MM.1S (cell line): ENCODE results near the gene ASPHD2.

Source experiments
- EZH2 ChIP-seq: fragments of 300-600 bp; sonication (generic); optimal IDR thresholded peaks from 2 replicates; pipeline ENCODE3; 2017; ENCODE audit warnings: low read depth, mild to moderate bottlenecking, antibody characterized with exemption, low read length, mixed read lengths
- EZH2phosphoT487 ChIP-seq: fragments of 300-600 bp; sonication (generic); IDR thresholded peaks from 2 replicates; pipeline ENCODE4 v1.6.1; 2018; ENCODE audit warnings: antibody characterized with exemption, low read length
- TF ChIP-seq, protein P1 (sequence below): fragments of 300-600 bp; sonication (generic); IDR thresholded peaks from 2 replicates; pipeline ENCODE4 v1.5.1; 2016; ENCODE audit warnings: antibody characterized with exemption, low read length, mixed read lengths

GRCh38 chr22:26382782-26383181, 46.3 kb upstream of the ASPHD2 start:
- TF ChIP-seq EZH2phosphoT487 (no peak), EZH2 (no peak)
- TF ChIP-seq, protein P1, sequence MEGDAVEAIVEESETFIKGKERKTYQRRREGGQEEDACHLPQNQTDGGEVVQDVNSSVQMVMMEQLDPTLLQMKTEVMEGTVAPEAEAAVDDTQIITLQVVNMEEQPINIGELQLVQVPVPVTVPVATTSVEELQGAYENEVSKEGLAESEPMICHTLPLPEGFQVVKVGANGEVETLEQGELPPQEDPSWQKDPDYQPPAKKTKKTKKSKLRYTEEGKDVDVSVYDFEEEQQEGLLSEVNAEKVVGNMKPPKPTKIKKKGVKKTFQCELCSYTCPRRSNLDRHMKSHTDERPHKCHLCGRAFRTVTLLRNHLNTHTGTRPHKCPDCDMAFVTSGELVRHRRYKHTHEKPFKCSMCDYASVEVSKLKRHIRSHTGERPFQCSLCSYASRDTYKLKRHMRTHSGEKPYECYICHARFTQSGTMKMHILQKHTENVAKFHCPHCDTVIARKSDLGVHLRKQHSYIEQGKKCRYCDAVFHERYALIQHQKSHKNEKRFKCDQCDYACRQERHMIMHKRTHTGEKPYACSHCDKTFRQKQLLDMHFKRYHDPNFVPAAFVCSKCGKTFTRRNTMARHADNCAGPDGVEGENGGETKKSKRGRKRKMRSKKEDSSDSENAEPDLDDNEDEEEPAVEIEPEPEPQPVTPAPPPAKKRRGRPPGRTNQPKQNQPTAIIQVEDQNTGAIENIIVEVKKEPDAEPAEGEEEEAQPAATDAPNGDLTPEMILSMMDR, result no peak
